T-helper 2 cell treated with Interferon-gamma antibody and Interleukin-4, amounts not matched to agents 100 ng/mL and 5 ng/mL, for 36 hours (primary cell): Measurements from ENCODE around the gene PGAM2. TPM values are rescaled to one million over a fixed set of nuclear protein-coding genes. Genes with fewer than 3 reads are reported as not detected.

Experiments used
- intact Hi-C: fragments of 100-400 bp; cut with micrococcal nuclease; formaldehyde crosslinking; loops from one replicate; pipeline ENCODE4 v1.15.1; 2023
- total RNA-seq: library from RNA; stranded (reverse); gene quantifications from 2 replicates; pipeline ENCODE4 v1.2.3, GENCODE V29; 2022

Gene PGAM2
- total RNA-seq, 1 donor from 2014 or later: 0.89 TPM

DNA sequence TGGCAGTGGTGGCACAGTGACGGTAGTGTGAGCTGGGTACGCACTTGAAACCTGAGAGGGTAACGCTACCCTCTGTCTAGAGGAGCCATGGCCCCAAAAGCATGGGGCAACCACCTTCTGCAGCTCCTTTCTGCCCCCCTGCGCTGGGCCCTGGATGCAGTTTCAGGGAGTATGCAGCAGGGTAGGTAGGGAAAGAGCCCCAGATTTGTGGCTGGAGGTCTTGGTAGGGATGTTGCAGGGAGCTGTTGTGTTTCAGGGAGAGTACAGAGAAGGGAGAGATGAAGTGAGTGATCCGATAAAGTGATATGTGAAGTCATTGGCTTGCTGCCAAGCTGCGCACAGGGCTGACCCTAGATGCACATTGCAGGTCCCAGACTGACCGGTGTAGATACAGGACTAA lies 2.7 kb upstream of the PGAM2 start:
- intact Hi-C loops: no loop called here

- intact Hi-C loops: no loop called here
These were observed 1.9 kb upstream of the PGAM2 start for GRCh38 chr7:44067064-44067951.

- intact Hi-C loops: no loop called here
These were observed 1.2 kb upstream of the PGAM2 start for GRCh38 chr7:44066494-44067063.

DNA sequence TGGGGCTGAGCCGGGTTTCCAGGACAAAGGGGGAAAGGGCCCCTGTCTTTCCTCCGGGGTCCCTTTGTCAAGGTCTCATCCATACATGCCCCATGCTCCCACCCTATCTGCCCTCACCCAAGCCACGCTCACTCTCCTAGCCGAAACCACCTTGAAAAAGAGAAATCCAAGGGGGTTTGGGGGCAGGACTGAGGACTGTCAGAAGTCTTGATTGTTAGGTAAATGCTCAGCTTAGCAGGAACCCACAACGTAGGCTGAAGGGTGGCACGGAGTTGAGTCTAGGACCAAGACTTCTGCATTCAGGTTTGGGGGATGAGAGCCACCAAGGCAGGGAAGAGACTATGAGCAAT lies 719 bp upstream of the PGAM2 start:
- intact Hi-C loops: no loop called here

GRCh38 chr7:44064791-44065430 lies 456 bp downstream of the PGAM2 start:
- intact Hi-C loops: no loop called here

DNA sequence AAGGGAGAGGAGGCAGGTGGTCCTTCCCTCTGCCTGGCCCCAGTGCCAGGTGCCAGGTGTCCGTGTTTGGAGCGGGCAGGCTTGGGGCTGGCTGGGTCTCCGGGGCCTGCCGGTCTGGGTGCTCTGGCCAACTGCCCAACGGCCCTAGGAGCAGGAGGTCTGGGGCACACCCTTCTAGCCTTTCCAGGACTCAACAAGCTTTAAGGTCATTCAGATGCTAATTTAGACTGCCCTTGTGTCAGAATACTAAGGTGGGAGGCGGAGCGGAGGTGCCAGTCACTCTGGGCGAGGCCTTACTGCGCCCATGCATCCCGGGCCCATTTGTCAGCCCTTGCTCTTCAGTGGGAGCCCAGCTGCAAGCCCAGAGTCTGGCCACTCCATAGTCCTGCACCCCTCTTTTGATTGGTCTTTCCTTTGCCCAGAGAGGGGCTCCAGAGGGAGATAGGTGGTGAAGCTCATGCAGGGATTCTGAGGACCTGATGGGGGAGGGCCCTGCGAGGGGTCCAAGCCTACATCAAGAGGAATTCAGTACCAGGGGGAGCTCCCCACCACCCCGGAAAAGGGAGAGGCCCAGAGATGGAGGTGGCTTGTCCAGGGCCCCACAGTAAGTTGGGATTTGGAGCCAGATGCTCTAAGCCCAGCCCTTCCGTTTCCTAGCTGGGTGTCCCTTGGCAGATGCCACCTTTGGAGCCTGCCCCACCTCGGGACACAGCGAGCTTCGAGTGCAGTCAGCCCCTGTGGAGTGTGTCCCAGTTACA lies 1.3 kb downstream of the PGAM2 start:
- intact Hi-C loops: no loop called here

DNA sequence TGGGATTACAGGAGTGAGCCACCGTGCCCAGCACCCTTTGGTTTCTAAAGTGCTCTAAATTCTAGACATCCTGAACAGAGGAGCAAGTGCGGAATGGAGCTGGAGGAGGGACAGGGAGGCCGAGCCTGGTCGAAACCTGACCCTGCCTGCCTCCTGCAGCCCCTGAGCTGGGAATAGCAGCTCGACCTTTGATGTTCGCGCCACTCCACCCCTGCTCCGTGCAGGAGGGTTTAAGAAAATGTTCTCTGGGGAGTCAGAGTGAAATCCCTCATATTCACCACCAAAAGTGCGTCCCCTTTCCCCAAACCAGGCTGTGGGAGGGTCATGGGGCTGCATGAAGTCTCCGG lies 1.8 kb downstream of the PGAM2 start:
- intact Hi-C loops: no loop called here

- intact Hi-C loops: no loop called here
These were observed 2.5 kb downstream of the PGAM2 start for GRCh38 chr7:44062903-44063295.

- intact Hi-C loops: no loop called here
These were observed 3.0 kb downstream of the PGAM2 start for GRCh38 chr7:44062180-44062902.

GRCh38 chr7:44061645-44062179 lies 3.7 kb downstream of the PGAM2 start:
- intact Hi-C loops: no loop called here

DNA sequence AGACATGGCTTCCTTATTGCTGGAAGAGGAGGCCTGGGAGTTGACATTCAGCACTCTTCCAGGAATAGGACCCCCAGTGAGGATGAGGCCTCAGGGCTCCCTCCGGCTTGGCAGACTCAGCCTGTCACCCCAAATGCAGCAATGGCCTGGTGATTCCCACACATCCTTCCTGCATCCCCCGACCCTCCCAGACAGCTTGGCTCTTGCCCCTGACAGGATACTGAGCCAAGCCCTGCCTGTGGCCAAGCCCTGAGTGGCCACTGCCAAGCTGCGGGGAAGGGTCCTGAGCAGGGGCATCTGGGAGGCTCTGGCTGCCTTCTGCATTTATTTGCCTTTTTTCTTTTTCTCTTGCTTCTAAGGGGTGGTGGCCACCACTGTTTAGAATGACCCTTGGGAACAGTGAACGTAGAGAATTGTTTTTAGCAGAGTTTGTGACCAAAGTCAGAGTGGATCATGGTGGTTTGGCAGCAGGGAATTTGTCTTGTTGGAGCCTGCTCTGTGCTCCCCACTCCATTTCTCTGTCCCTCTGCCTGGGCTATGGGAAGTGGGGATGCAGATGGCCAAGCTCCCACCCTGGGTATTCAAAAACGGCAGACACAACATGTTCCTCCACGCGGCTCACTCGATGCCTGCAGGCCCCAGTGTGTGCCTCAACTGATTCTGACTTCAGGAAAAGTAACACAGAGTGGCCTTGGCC lies 4.3 kb downstream of the PGAM2 start:
- intact Hi-C loops: no loop called here

- intact Hi-C loops: no loop called here
These were observed 5.0 kb downstream of the PGAM2 start for GRCh38 chr7:44060091-44060947.

DNA sequence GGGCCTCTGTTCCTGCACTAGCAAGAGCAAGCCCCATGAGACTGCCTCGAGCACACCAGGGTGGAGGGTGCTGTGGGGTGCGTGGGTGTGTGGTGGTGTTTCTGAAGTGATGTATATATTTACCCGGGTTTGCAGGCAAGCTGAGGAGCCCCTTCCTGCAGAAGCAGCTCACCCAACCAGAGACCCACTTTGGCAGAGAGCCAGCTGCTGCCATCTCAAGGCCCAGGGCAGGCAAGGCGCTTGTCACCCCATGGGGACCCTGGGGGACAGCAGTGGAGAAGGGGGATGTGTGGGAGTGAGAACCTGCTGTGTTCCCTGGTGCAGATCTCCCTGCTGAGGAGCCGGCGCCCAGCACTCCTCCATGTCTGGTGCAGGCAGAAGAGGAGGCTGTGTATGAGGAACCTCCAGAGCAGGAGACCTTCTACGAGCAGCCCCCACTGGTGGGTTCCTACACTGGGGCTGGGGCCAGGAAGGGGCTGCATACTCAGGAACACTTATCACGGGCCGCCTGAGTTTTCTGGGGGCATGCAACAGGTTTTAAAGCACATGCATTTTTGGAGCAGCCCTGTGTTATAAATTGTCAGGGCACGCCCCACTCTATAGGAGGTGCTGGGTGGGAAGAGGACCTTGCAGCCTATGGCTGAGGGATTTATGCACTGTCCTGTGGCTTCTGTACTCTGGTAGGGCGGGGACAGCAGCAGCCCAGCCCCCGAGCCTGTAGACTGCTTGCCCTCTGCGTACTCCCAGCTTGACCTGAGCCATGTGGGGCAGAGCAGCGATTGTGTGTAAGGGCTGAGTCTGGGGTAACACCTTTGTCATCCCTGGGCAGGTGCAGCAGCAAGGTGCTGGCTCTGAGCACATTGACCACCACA lies 5.9 kb downstream of the PGAM2 start:
- intact Hi-C loops: no loop called here

DNA sequence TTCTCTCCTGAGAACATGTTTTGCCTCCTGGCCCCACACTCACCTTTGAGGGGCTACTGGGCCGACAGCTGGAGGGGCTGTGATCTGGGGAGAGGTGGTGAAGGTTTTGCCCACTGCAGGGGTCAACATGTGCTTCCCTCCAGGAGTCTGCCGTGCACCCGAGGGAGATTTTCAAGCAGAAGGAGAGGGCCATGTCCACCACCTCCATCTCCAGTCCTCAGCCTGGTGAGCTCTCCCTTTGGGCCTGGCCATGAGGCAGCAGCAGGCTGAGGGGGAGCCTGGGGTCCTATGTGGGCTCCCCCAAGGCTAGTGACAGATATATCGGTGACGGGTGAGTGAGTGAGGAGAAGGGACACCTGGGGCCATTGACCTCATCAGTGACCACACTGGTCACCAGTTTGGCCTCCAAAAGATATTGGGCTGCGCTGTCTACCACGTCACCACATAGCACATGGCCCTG lies 6.6 kb downstream of the PGAM2 start:
- intact Hi-C loops: no loop called here

DNA sequence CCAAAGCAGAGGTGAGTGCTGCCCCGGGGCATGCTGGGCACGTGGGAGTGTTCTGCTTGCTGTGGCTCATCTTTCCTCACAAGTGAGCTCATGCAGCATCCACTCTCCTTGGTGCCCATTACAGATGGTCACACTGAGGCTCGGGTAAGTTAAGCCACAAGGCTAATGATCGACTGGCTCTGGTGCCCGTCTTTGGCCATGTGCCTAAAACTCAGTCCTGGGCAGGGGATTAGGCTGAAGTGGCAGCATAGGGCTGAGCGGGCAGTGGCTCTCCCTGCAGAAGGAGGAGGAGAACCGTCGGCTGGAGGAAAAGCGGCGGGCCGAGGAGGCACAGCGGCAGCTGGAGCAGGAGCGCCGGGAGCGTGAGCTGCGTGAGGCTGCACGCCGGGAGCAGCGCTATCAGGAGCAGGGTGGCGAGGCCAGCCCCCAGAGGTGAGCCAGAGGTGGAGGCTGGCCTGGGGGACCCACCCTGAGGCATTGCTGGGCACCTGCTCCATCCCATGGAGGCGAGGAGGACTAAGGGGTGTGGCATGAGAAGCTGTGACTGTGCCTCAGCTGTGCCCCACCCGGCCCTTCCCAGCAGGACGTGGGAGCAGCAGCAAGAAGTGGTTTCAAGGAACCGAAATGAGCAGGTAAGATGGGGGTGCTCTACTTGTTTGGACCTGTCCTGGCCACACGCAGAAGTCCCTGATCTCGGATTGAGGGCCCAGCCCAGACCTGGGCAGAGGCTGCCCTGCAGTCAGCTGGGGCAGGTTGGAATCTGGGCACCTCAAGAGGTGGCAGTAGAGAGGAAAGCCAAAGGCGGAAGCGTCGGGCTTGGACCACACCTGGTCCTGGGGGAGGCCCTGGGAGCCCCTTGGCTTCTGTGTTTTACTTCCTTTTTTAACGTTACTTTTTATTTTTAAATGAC lies 7.3 kb downstream of the PGAM2 start:
- intact Hi-C loops: no loop called here

- intact Hi-C loops: no loop called here
These were observed 8.1 kb downstream of the PGAM2 start for GRCh38 chr7:44057181-44057848.

- intact Hi-C loops: no loop called here
These were observed 8.7 kb downstream of the PGAM2 start for GRCh38 chr7:44056681-44057080.
